Forelimb muscle (tissue), 1 donor: ENCODE measurements around the gene CDK14. TPM values are rescaled to one million over a fixed set of nuclear protein-coding genes. Genes with fewer than 3 reads are reported as not detected.

Source experiments
- DNase-seq: peaks from one replicate; pipeline ENCODE4 v3.0.0-alpha.2; 2013; ENCODE audit warnings: low read depth
- polyA plus RNA-seq: library from polyadenylated mRNA; unstranded; fragments of 120-200 nt; gene quantifications from one replicate; pipeline ENCODE4 v1.2.1, GENCODE V29; 2013; ENCODE audit not compliant: insufficient read length

The CDK14 gene
- polyA plus RNA-seq, 1 donor = 17.2 TPM

DNA sequence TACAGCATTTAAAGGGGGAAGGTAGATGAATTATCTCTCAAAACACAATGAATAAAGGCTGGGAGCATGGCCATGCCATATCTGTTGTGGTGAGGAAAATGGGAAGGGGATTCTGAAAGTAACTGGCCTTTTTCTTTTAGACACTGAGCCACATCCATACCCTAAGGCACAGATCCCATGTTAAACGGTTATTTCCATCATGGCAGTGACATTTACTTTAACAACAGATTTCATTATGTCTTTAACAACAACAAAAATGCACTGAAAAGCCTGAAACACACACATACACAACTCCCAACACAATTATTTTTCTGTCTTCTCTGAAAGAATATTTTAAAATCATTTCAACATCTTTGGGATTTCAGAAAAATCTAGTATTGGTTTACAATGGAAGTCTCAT, 492.0 kb downstream of the CDK14 start:
- no peak for DNase-seq

DNA sequence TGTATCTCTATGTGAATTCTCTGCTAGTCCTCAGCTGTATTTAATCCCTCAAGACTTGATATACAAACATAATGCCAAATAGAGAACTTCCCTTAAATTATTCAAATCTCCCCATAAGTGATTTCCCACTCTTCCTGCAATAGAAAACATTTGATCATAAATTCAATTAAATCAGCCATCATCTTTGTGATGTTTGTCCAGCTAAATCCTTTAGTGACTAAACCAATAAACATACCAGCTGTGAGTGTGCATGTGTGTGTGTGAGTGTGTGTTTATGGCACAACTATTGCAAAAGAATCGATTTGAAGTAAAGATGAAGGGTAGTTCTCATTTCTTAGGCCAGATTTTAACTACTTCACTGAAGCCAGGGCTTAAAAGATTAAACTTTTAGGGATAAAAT, 492.6 kb downstream of the CDK14 start:
- DNase-seq = no peak

- peak; percentile 34 for DNase-seq
Measured at GRCh38 chr7:91089382-91089963, 493.4 kb downstream of the CDK14 start.

DNA sequence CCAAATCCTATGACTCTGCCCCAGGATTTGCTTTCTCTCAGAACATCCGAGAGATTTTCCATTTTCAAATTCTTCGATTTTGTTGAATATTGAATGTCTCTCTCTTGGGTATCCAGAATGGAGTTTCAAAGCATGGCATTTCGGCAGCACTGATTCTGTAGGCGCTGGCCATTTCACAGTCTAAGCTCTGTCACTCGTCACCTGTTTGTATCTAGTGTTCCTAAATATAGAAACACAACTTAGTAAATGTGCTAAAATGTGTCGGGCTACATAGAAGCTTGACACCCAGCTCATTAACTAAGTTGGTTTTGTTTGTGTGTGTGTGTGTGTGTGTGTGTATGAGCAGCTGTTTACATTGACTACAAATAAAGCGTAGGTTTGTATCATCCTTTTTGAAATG, 494.6 kb downstream of the CDK14 start:
- no peak for DNase-seq

DNA sequence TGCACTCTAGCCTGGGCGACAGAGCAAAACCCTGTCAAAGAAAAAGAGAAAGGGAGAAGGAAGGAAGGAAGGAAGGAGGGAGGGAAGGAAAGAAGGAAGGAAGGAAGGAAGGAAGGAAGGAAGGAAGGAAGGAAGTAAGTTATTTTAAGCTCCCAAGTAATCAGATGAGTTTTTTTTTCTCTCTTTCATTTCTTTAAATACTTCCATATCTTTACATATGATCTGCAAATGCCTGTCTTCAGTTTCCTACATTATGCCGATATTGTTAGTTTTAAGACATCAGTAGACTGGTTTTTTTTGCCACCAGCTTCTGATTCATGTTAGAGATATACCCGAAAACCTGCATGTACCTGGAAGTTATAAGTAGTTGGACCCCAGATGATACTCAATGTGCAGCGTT, 495.5 kb downstream of the CDK14 start:
- no peak for DNase-seq

- no peak for DNase-seq
Measured at GRCh38 chr7:91093181-91093580, 497.1 kb downstream of the CDK14 start.

DNA sequence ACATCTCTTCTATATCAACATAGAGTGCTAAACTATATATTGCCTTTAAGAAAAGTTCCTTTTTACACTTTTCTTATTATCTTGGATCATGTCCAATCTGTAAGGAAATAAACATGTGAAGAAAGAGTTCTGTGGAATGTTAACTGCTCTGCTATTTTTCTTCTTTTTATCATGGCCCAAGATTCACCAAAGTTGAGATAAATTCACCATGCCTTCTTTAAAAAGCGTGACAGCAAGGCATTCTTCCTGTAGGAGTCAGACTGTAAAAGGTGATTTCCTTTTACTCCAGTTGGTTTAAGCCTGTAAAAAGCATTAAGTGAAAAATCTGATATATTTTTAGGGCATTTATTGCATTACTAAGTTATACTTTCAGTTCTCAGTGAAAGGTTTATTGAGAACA, 502.4 kb downstream of the CDK14 start:
- DNase-seq = no peak

GRCh38 chr7:91103363-91103762, 507.2 kb downstream of the CDK14 start:
- no peak for DNase-seq

DNA sequence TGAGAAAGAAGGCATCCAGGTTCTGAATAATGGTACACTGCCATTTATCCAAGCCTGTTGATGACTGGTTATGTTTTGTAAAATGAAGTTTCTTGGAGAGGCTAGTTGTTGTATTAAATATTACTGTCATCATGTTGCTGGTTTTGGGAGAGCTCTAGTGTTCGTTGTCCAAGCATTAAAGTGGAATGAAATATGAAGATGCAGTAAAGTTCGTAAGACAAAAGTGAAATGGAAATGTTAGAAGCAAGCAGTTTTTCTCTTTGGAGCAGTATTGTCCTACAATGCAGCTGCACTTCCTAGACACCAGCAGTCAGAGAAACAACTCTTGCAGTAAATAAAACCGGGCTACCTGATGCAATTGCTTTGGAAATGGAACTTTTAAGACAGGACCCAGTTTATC, 511.3 kb downstream of the CDK14 start:
- DNase-seq = peak; percentile 44

DNA sequence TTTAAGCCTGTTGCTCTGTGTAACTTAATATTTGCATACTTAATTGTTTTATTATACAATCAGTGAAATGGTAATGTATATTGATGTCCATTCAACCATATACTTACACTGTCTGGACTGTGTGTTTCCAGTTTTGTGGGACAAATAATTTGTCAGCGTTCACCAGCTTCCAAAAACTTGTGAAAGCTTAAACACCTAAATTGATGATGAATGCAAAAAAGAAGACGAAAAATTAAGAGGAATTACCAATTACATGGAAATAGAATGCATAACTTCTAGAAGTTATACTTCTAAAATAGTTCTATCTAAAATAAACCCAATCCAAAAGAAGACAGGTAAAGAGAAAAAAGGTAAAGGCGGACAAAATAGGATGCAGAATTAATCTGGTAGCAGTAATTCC, 513.1 kb downstream of the CDK14 start:
- DNase-seq = no peak

DNA sequence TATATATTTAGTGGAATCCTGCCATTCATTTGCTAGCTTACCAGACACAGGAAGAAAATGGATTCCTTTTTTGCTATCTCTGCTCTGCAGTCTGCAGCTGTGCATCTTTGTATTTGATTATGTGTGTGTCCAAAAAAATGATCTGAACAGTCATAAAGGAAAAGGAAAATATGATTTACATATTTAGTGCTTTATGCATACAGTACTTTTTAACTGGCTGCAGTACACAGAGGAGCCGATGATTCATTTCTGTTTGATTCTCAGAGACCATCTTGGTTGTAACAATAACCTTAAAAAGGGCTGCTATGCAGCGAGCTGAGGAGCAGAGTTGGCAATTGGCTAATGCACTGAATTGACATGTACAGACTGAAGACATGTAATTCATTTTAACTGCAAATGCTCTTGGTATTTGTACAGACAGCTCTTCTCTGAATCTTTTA, 516.8 kb downstream of the CDK14 start:
- no peak for DNase-seq

DNA sequence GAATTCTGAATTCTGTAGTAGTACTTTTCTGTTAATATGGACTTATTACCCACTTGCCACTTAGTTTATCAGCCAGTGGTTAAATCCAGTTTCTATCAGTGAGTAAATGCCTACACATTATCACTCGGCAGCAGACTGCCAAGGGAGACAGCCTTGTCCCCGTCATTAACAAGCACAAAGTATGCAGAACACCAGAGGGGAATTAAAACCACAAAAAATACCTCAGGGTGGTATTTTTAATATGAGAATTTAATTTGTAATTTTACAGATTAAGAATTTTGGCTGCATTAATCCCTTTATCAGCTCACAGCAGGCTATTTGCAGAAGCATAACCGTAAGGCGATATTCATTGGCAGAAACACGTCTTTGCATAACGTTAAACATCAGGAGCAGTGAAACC, 518.1 kb downstream of the CDK14 start:
- no peak for DNase-seq

- no peak for DNase-seq
Measured at GRCh38 chr7:91126762-91127161, 530.6 kb downstream of the CDK14 start.

- no peak for DNase-seq
Measured at GRCh38 chr7:91127325-91127724, 531.2 kb downstream of the CDK14 start.

DNA sequence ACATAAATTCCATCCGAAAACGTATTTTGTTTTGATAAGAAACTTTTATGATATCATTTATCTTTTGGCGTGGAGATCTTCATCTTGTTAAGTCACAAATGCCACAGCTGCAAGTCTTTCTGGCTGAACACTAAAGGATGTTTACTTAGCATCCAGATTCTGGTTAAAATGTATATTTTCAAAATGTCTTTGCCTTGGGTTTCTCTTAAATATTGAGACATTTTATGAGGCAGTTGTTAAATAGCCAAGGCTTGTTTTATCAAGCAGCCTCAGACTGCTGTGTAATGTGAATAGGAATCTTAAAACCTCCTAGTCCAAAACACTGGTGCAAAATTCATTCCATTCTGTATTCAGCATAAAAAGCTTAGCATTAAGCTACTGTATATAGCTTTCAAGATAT, 531.8 kb downstream of the CDK14 start:
- no peak for DNase-seq

GRCh38 chr7:91128683-91129348, 532.7 kb downstream of the CDK14 start:
- no peak for DNase-seq

DNA sequence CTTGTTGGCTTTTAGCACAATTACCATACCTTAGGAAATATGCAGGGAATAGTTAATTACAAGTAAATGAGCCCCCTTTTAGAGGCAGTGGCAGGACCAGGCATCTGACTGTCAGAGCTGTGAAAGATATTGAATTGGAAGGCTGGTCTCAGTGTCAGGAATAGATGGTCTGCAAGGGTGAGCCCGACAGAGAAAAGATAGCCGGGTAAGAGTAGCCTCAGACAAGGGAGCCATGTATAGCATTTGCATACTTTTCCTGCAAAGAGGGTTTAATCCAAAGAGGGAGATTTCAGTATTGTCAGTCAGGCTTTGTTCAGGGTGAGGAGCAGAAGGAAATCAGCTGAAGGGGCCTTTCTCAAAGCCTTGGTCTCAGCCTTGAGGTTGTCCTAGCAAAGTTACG, 539.2 kb downstream of the CDK14 start:
- no peak for DNase-seq

- DNase-seq = no peak
Measured at GRCh38 chr7:91135703-91136430, 539.7 kb downstream of the CDK14 start.

DNA sequence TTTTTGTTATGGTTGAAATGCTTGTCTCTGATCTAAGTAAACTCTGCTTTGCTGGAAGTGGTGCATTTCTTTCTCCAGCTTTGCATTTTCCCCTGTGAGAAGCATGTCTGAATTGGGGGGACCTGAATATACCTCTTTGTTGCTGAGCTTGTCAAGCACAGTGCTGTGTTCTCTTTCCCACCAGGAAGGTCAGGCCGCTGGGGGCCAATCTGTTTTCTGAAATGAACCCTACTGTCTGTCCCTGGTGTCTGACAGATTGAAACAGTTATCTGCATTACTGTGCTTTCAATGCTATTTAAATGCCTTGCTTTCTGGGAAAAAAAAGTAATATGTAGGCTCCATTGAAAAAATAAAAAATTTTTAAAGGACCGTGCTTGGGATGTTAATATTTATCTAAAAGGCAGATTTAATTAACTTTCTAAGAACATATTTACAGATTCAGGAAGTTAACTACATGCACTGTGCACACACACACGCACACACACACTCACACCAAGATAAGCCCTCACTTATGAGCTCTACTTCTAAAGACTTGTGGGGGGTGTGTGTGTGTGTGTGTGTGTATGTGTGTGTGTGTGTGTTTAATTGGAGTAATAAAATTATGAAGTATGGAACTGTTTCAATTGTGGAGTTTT, 541.1 kb downstream of the CDK14 start:
- no peak for DNase-seq

- DNase-seq = no peak
Measured at GRCh38 chr7:91137788-91138368, 541.8 kb downstream of the CDK14 start.

GRCh38 chr7:91140286-91140685, 544.2 kb downstream of the CDK14 start:
- DNase-seq = no peak

DNA sequence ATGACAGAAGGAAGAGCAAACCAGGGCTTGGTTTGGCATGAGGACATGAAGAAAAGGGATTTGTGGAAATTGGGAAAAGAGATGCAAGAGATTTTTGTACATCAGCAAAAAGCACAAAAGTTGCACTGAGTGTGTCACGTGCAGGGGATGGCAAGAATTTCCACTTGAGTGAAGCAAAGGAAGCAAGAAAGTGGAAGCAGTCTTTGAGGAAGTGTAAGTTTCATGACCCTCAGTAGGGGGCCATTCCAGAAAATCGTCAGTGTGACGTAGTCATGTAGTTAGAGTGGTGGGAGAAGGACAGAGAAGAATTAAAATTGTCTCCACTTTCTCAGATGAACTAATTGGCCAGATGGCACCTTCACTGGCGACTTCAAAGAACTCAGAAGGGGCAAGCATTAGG, 544.9 kb downstream of the CDK14 start:
- no peak for DNase-seq
